ENCODE data around the gene CRLF1. TPM values are rescaled to one million over a fixed set of nuclear protein-coding genes. Genes with fewer than 3 reads are reported as not detected.
A peak's percentile ranks its signal among the peaks of the same experiment; 100 is the strongest.

Gene CRLF1
- polyA plus RNA-seq, 1 donor: 6.4 TPM

GRCh38 chr19:18636183-18636968, 29.8 kb upstream of the CRLF1 start:
- DNase-seq: peak; percentile 87

- no peak for DNase-seq
Observed at GRCh38 chr19:18635831-18636182, 29.2 kb upstream of the CRLF1 start.

GRCh38 chr19:18634612-18635297, 28.2 kb upstream of the CRLF1 start:
- DNase-seq: no peak

GRCh38 chr19:18633321-18633720, 26.7 kb upstream of the CRLF1 start:
- DNase-seq: no peak

GRCh38 chr19:18629166-18630088, 22.8 kb upstream of the CRLF1 start:
- no peak for DNase-seq

GRCh38 chr19:18626906-18627305, 20.3 kb upstream of the CRLF1 start:
- no peak for DNase-seq

GRCh38 chr19:18620902-18621301, 14.3 kb upstream of the CRLF1 start:
- no peak for DNase-seq

- DNase-seq: no peak
Observed at GRCh38 chr19:18620311-18620710, 13.7 kb upstream of the CRLF1 start.

- DNase-seq: no peak
Observed at GRCh38 chr19:18618236-18618635, 11.6 kb upstream of the CRLF1 start.

GRCh38 chr19:18617562-18617961, 11.0 kb upstream of the CRLF1 start:
- DNase-seq: no peak

- DNase-seq: no peak
Observed at GRCh38 chr19:18616023-18616422, 9.4 kb upstream of the CRLF1 start.

GRCh38 chr19:18613589-18614234, 7.1 kb upstream of the CRLF1 start:
- DNase-seq: no peak

- DNase-seq: no peak
Observed at GRCh38 chr19:18612772-18613588, 6.4 kb upstream of the CRLF1 start, which contains the start of gene TMEM59L. TMEM59L (plus strand) TSS chr19:18612870; CDS start chr19:18612959, 89 bp downstream.

GRCh38 chr19:18612051-18612771, 5.6 kb upstream of the CRLF1 start:
- no peak for DNase-seq

- DNase-seq: no peak
Observed at GRCh38 chr19:18611327-18612050, 4.9 kb upstream of the CRLF1 start.

GRCh38 chr19:18610556-18611326, 4.1 kb upstream of the CRLF1 start:
- DNase-seq: no peak

- no peak for DNase-seq
Observed at GRCh38 chr19:18610245-18610555, 3.6 kb upstream of the CRLF1 start.

- DNase-seq: no peak
Observed at GRCh38 chr19:18609717-18610051, 3.1 kb upstream of the CRLF1 start.
